Adrenal gland (tissue), 5 donors: Measurements from ENCODE around the gene GPC6.

Experiments used
- CTCF ChIP-seq, 6 experiments: fragments of 450-650 bp in 4 of 6; fragments of 200-600 bp in 2 of 6; sonication (generic) in 1 of 6; IDR thresholded peaks; 1 replicate in 5 of 6; 2 replicates in 1 of 6; pipeline versions ENCODE4 v1.5.1 to v1.8.0; 2016 to 2021; ENCODE audit warnings: antibody characterized with exemption in 6 of 6, mild to moderate bottlenecking in 2 of 6, moderate library complexity in 1 of 6
- POLR2A ChIP-seq, 2 donors: fragments of 450-650 bp; IDR thresholded peaks; one replicate each; pipeline ENCODE4 v1.6.1; 2017; ENCODE audit warnings: antibody characterized with exemption in 2 of 2, mild to moderate bottlenecking in 2 of 2, moderate library complexity in 1 of 2
- donor health status: DM: no; HTN: no; CAD: no.

GRCh38 chr13:93766719-93767118 lies 540.1 kb downstream of the GPC6 start:
- TF ChIP-seq CTCF (IDR thresholded peaks at IDR 0.05) (no peak), POLR2A (IDR thresholded peaks at IDR 0.05) (no peak)
